ENCODE data around the gene ADH7. TPM values are rescaled to one million over a fixed set of nuclear protein-coding genes. Genes with fewer than 3 reads are reported as not detected.

Gene ADH7
- total and polyA plus RNA-seq, 2 of the 8 experiments (the other 6 are each of a cell fraction or from before 2014, with no cell fraction given): not detected

GRCh38 chr4:99408346-99408745, 26.8 kb downstream of the ADH7 start (continued):
- no peak for TF ChIP-seq CHD2 (IDR thresholded peaks at IDR 0.05; ENCODE audit: low read length)
- TF ChIP-seq CBX8 (IDR thresholded peaks at IDR 0.05; ENCODE audit: borderline replicate concordance, low read depth, low read length): no peak
- TF ChIP-seq CTBP2 (IDR thresholded peaks at IDR 0.05; ENCODE audit: borderline replicate concordance, insufficient read depth, insufficient read length, low read length): no peak
- TF ChIP-seq GTF2F1 (IDR thresholded peaks at IDR 0.05; ENCODE audit: borderline replicate concordance, low read depth, low read length): no peak
- no peak for TF ChIP-seq RAD21 (IDR thresholded peaks at IDR 0.05 in 1 of 2, conservative IDR thresholded peaks at IDR 0.05 in 1 of 2; ENCODE audit: low read depth in 2 of 2, low read length in 2 of 2)

Measured in H1 (cell line).